GM12891 (cell line): ENCODE measurements around the gene IKZF1.

Experiments
- PAX5 ChIP-seq: IDR thresholded peaks from 2 replicates; pipeline ENCODE4 v1.6.1; 2011; ENCODE audit warnings: low read length, moderate library complexity, mild to moderate bottlenecking; ENCODE audit not compliant: insufficient read depth, severe bottlenecking
- POLR2A ChIP-seq: IDR thresholded peaks from 2 replicates; pipeline ENCODE4 v1.6.1; 2011; ENCODE audit warnings: low read depth, low read length, control low read depth
- POLR2AphosphoS5 ChIP-seq: IDR thresholded peaks from 2 replicates; pipeline ENCODE4 v1.6.1; 2011; ENCODE audit warnings: low read depth, low read length, control low read depth
- POU2F2 ChIP-seq: IDR thresholded peaks from 2 replicates; pipeline ENCODE4 v1.6.1; 2011; ENCODE audit warnings: low read depth, mild to moderate bottlenecking, control low read depth, low read length, moderate library complexity
- SPI1 ChIP-seq: IDR thresholded peaks from 2 replicates; pipeline ENCODE4 v1.6.1; 2011; ENCODE audit warnings: low read depth, low read length, control low read depth
- TAF1 ChIP-seq: IDR thresholded peaks from 2 replicates; pipeline ENCODE4 v1.6.1; 2011; ENCODE audit warnings: low read depth, low read length, control low read depth

DNA sequence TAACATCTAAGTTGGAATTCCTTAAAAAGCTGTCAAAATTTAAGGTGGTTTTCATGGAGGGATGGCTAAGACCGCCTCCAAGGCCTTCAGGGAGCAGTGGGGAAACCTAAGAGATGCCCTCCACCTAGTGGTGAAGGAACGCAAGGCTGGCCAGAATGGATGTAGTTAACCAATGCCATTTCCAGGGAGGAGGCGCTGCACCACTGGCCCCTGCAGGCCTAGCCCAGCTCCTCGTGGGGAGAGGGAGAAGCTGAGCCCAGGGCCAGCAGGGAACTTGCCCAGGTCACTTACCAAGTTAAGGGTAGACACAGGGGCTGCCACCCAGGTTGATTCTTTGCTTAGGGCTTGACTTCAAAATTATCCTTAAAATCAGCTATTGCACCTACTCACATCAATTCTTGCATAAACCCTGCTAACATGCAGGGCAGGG, 113.6 kb downstream of the IKZF1 start:
- TF ChIP-seq POLR2A (no peak), PAX5 (no peak), POLR2AphosphoS5 (no peak), TAF1 (no peak), POU2F2 (no peak), SPI1 (no peak)
